ENCODE measurements around the gene FNDC11.
A peak's percentile ranks its signal among the peaks of the same experiment; 100 is the strongest.

Gene FNDC11

DNA sequence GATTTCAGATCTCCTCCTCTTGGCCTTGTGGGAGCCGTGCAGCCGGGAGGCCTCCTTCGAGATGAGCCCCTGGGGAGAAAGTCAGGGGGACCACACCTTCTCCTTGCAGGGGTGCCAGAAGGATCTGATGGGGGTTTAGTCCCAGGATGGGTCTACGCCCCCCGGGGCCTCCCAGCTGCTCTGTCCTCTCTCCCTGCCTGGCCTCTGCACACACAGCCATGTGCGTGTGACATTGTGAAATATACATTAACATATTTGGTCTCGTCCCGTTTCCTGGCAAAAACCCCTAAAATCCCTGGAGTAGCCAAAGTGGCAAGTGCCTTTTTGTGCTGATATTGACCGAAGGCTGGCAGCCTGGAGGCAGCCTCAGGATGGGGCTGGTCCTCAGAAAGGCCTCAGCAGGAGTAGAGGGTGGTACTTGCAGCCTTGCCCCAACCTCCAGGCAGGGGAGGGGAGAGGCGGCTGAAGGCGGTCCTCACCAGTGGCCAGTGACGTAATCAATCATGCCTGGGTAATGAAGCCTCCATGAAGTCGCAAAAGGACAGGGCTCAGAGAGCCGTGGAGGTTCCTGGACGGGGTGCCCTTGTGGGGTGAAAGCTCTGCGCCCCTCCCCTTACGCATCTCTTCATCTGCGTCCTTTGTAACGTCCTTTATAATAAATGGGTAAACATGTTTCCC lies 25.2 kb downstream of the FNDC11 start:
- DNase-seq (ENCODE audit: low spot score), result no peak

DNA sequence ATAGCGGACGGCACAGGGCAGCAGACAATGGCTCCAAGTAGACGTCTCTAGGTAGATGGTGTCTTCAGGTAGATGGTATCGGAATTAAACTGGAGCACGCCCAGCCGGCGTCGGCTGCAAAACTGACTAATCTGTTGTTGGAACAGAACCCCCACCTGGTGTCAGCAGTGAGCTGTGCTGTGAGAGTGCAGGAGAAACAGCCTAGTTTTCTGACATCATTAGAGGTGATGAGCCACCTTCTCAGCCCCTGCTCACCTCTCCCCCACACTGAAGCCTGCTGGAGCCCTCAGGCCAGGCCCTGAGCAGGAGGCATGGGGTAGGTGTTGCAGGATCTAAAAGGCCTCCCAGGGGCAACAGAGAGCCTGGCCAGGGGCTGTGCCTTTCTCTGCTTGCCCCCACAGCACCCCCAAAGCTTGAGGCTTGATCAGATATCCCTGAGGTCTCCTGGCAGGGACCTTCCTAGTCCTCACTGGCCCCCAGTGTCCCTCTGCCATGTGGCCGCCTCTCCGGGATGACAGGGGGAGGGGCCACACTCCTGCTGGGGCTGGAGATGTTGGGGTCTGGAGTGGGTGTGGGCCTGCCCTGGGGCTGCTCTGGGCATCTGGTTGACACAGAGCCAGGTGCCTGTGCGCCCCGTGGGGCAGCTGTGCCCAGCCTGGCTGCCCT lies 27.0 kb downstream of the FNDC11 start:
- peak; percentile 44 for DNase-seq (ENCODE audit: low spot score)

DNA sequence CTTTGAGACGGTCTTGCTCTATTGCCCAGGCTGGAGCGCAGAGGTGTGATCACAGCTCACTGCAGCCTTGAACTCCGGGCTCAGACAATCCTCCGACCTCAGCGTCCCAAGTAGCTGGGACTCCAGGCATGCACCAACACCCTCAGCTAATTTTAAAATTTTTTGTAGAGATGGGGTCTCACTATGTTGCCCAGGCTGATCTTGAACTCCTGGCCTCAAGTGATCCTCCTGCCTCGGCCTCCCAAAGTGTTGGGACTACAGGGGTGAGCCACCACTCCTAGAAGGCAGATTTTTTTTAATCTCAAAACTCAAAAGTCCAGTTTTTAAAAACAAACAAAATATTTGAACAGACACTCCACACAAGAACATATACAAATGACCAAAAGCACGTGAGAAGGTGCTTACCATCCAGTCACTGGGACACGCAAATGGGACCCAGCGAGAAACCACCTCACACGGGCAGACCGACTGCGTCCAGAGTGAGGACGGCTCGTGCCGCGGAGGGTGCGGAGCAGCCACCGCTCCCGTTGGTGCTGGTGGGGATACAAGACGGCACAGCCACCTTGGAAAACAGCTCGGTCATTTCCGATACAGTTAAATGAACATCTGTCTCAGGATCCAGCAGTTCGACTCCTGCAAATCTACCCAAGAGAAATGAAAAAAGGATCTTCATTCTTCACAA lies 28.6 kb downstream of the FNDC11 start:
- no peak for DNase-seq (ENCODE audit: low spot score)

DNA sequence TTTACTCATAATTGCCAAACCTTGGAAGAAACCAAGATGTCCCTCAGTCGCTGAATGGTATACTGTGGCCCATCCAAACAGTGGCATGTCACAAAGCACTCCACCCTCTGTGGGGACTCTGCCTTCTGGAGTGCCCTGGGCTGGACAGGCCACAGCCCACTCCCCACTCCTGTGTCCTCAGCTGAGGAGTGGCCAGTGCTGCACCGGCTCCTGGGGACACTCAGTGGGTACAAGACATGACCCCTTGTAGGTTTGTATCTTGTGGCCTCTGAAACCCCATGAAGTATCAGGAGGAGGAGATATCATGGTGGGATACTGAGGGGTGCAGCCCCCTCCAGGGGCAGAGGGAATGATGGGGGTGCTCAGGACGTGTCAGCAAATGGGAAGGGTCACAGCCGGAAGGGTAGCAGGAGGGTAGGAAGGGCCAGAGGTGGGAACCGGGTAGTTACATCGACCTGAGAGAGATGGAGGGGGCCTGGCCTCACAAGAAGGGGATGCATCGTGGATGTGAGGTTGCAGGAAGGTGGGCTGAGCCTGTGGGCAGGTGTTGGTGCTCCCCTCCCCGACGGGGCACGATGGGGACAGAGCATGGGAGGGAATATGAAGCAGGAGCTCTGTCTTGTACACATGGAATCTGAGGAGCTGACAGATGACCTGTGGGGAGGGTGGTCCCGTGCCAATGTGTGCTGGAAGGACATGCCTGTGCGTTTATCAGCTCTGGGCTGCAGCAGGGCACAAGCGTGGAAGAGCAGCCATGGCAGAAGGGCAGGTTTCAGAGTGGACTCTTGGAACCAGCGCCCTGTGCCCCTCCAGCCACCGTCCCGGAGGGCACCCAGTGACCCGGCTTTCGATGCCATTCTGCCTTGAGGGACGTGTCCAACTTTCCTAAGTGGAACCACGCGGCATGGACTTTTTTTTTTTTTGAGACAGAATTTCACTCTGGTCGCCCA lies 31.9 kb downstream of the FNDC11 start:
- no peak for DNase-seq (ENCODE audit: low spot score)

DNA sequence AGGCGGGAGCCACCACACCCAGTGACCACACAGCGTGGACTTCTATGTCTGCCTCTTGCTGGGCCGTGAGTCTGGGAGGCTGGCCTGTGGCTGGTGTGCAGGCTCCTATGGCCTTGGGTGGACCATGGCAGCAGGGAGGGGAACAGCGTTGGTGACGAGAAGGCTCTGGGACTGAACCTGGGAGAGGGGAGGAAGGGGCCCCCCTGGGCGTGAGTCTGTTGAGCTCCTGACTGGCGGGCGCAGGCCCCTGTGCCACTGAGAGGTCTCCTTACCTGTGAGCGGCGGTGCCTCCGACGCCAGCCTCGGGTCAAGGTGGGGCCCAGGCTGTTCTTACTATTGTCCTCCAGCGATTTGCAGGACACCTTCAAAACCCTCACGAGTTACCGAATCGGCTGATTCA lies 32.8 kb downstream of the FNDC11 start:
- DNase-seq (ENCODE audit: low spot score), result no peak

DNA sequence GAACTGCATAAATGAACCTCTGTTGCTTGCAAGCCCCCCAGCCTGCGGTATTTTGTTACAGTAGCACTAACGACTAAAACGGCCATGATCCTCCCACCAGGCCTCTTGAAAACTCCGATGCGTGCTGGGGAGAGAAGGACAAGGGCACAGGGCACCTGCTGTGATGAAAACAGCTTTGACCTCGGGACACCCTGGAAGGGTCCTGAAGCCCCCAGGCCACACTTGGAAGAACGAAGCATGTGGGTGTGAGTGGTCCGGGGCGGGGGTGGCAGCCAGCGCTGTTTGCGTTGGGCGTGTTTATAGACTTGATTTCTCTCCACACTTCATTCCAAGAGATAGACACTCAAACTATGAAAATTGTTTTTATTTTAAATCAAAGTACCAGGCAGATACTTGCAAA lies 33.3 kb downstream of the FNDC11 start:
- DNase-seq (ENCODE audit: low spot score), result no peak

DNA sequence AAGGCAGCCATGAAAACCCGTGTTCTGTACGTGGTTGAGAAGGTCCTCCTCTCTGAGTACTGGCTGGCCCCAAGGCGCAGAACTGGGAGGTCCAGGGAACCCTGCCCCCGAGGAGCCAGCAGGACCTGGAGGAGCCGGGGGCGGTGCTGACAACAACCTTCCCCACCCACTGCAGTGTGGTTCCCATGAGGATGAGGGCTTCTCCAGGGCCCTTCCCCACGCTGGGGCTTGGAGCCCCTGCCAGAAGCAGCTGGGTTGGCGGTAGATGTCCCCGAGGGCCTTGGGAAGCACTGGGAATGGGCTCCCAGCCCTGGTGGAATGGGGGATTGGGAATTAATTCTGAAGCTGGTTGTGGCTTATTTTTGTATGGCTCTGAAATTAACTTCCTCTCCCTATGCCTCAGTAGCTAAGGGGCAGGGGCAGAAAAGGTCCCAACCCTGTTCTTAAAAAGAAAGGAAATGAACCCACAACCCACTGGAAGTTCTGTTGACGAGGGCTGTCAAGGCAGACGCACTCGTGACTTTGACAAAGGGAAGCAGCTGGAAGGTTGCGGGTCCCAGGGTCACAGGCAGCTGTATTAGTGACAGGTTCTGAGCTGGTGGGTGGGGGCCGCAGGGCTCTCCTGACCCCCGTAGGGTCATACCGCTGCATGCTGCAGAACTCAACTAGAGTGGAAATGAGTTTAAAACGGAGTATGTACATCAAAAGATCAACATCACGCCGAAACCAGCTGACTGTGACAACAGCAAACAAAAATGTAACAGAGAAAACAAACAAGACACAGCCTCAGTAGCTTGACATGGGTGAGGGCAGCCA lies 34.0 kb downstream of the FNDC11 start:
- no peak for DNase-seq (ENCODE audit: low spot score)

DNA sequence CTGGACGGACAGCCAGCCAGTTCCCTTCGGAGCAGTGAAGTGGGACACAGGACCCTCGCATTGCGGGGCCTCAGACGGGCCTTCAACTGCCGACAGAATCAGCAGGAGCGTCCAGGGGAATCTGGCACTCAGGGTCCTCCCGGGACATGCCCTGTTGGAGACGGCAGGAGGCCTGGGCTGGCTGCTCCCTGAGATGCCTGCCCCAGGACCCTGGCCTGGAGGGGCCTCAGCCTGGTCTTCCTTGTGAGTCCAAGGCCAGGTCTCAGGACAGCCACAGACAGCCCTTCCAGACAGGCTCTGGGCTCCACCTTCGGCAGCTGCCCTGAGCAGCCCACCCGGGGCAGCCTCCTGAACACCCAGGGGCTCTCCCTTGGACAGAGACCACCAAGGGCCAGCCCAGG lies 34.7 kb downstream of the FNDC11 start:
- DNase-seq (ENCODE audit: low spot score), result no peak

DNA sequence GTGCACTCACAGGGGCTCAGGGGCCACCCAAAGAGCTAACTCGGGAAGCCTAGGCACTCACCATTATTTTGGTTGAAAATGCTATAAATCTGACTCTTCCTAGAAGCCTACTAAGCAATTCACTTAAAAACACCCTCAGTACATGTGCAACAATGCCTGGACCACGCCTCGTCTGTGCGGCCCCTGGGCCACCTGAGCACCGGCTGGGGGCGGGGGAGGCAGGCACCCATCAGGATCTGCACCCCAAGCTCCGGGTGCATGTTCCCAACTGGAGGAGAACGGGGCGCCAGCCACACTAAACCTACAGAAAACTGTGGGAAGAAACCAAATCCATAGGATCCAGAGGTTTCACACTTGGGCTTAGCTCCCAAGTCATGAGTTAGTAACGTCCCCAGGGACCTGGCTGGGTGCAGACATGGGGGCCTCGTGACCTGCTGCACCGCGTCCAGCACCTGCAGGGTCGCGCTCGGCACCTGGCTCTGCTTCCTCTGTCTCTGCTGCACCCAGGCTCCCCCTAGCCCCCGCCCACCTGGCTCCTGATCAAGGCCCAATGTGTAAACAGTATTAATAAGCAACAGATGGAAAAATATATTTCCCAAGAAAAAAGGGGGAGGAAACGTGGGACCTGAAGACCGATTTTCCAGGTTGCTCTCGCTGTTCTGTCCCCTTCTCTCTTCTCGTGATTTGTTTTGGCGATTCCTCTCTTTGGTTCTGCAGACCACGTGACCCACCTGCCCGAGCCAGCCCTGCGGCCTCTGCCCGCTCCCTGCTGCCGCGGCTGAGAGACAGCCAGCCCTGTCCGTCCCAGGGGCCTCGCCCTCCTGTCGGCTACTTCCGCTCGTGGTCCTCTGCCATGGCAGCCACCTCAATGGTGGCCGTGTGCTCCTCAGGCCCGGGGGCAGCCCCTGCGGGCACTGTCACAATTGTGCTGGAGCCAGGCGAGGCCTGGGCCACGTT lies 35.6 kb downstream of the FNDC11 start:
- no peak for DNase-seq (ENCODE audit: low spot score)

DNA sequence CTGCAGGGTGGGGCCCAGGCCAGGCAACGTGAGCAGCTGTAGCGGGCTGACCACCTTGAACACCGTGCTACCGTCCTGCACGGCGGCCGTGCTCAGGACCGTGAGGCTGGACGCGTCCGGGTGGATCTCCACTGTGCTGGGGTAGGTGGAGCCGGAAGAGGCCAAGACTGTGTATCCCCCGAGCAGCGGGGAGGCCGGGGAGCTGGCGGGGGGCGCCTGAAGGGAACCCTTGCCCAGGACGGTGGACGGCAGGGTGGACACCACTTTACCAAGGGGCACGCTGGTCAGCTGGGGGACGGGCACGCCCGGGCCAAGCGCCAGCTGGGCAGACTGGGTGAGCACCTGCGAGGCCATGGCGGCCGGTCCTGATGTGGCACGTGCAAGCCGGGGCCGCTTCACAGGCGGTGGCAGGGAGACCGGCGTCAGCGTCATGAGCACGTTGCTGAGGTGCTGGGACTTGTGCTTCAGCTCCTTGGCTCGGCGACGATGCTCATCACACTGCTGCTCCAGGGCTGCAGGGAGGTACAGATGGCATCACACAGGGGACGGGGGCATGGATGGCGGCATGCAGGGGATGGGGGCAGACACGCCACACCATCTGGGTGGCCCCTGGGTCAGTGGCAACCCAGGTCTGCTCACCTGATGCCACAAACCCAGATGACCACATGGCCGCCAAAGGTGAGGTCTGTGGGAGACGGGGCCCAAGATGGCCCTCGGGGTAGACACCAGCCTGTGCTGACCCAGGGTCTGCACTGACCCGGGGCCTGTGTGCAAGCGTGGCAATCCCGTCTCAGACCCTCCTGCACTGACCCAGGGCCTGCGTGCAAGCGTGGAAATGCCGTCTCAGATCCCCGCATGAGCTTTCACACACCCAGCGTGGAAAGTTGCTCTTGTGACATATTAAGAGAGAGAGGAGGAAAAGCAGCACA lies 36.5 kb downstream of the FNDC11 start:
- DNase-seq (ENCODE audit: low spot score), result no peak

DNA sequence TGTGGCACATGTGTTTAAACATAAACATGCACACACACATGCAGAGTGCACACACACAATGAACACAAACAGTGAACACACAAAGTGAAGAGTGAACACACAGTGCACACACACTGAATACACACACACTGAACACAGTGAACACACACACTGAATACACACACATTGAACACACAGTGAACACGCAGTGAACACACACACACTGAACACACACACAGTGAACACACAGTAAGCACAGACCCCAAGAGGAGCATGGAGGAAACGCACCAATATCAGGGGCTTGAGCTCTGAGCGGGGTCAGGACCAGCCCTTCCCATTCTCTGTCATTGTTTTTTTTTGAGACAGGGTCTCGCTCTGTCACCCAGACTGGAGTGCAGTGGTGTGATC lies 37.2 kb downstream of the FNDC11 start:
- no peak for DNase-seq (ENCODE audit: low spot score)

DNA sequence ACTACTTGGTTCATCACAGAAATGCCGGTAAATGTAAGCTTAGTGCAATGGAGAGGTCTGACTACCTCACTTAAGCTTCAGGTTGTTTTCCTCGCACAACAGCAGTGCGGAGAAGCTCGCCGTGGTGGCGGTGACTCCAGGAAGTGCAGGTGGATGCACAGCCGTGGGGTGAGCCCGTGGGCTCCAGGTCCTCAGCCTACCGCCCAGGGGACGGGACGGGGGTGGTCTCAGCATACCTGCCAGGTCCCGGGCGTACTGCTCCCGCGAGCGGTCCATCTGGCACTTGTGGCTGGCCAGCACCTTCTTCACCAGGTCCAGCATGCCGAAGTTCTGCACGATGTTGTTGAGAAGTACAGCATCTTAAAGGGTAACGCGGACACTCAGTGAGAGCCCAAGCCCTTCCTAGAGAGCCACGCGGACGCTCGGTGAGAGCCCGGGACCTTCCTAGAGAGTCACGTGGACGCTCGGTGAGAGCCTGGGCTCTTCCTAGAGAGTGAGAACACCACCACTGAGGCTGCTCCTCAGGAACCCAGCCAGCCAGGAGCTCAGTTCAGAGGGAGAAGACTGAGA lies 37.9 kb downstream of the FNDC11 start:
- DNase-seq (ENCODE audit: low spot score), result no peak

DNA sequence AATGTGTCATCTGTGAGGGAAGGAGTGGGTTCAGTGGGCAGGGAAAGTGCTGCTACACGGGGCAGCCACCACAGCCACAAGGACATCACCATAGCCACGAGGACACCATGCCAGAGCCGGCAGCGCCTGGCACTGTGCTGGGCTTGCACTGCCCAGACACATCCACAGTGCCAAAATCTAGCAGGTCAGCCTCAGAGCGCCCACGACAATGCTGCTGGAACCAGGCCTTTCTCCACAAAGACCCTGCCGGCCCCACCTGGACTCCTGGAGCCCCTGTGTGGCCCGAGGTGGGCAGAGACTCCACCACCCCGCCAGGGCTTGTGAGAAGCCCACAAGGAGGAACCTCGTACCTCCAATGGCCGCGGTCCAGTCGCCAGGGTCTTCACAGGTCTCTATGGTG lies 38.7 kb downstream of the FNDC11 start:
- no peak for DNase-seq (ENCODE audit: low spot score)

DNA sequence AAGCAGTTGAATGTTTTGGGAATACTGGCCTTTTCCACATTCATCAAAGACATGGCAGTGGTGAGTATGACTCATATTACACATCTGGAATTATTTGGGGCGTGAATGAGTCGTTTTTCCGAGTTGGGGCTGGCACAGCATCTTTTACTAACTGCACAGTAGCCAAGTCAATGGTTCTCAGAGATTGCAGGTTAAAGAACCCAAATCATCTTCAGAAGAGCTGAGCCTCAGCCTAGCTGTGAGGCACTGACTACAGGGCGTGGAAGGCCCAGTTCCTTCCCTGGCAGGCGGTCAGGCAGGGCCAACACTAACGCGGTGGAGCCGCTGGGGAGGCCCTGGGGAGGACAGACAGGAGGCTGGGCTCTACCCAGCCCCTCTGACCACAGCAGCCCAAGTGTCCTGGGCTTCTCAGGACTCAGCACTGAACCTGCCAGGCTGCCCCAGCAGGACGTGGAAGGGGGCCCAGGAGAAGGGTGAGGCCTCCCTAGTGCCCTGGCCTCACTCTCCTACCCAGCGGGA lies 40.1 kb downstream of the FNDC11 start:
- DNase-seq (ENCODE audit: low spot score), result peak; percentile 91

DNA sequence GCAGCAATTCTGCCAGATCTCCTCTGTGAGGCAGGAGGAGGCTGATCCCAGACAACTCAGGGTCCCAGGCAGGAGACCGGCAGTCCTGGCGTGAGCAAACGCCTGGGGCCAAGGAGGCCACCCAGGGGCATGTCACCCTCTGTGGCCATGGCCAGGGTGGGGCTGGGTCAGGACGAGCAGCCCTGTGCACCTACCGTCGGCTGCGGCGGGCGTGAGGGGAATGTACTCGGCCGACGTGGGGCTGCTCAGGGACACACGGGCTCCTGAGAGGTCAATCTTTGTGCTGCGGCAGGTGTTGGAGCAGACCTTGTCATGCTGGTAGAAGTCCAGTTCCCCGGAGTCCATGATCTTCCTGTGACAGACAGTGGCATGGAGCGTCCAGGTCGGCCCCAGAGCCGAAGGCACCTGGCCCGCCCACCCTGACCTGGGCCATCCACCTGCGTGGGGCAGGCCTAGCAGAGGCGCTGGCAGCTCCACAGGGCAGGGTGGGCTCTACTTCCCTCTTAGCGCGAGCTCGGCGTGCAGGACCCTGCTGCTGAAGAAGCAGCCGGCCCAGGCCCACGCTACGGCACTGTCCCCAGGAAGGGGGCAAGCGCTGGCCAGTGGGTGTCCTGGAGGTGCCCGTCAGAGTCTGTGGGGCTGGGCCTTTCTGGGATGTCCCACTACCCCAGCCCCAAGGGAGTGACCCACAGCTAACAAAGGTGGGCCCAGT lies 41.6 kb downstream of the FNDC11 start:
- no peak for DNase-seq (ENCODE audit: low spot score)

DNA sequence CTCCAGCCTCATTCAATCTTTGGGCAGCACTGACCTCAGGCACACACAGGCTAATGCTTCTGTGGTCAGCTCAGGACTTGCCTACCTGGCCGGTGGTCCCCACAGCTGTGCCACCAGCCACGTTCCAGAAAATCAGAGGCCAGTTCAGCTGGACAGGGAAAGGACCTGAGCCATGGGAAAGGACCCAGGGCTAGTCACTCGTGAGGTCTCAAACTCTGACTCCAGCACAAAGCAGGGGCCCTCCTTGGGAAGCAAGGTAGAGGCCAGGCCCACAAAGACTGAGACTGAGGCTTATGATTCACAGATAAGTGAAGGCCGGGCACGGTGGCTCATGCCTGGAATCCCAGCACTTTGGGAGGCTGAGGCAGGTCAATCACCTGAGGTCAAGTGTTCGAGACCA lies 42.5 kb downstream of the FNDC11 start:
- DNase-seq (ENCODE audit: low spot score), result no peak

DNA sequence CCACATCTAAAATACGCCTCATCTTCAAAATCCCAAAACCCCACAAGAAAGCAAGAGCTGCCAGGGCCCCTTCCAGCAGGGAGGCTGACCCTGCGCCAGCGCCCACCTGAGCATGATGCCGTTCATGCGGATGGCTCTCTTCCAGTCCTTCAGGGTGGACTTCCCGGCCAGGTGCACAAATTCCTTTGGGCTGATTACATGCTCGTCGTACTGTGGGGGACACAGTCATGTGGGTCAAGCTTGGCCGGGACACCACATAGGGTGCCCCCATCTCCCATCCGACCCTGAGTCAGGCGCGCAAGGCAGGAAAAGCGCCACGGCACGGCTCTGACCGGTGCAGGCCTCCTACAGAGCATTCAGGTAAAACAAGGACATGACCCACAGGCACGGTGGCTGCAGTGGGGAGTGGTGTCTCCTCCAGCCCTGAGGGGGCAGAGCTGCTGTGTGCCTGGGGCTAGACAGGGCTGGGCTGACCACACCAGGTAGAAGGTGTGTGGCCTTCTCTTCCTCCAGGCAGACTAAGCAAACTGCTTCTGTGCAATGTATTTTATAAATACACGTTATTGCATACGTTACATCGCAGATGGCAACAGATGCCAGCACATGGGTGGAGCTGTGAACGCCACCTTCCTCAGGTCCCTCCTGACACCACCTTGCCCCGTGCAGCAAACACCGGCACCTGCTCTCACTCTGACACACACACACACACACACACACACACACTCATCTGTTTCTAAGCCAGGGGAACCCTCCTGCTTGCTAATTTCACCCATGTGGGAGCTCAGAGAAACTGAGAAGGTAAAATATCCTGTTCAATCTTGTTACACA lies 43.9 kb downstream of the FNDC11 start:
- no peak for DNase-seq (ENCODE audit: low spot score)

Data from AG08395 (cell line).